NT2/D1 (cell line): ENCODE data around the gene PCDHGB2.
"Not testable (repeated sequence)": the region's sequence is repeated elsewhere in the genome, so short reads cannot be mapped to it uniquely, and the experiment has no call there.

ENCODE experiments used
- DNase-seq: peaks from one replicate; pipeline ENCODE4 v3.0.0-alpha.2; 2011; ENCODE audit warnings: low read depth, low spot score
- H3K27me3 ChIP-seq: 2 replicates; pipeline ENCODE4 v1.6.0; 2011; ENCODE audit warnings: mild to moderate bottlenecking; ENCODE audit not compliant: insufficient read length, insufficient read depth
- H3K36me3 ChIP-seq: 2 replicates; pipeline ENCODE4 v1.6.1; 2011; ENCODE audit warnings: mild to moderate bottlenecking, low read length, mixed read lengths; ENCODE audit not compliant: insufficient read depth, insufficient read length
- H3K4me1 ChIP-seq: 2 replicates; pipeline ENCODE4 v1.5.1; 2011; ENCODE audit not compliant: insufficient read depth, insufficient read length
- H3K4me3 ChIP-seq: 2 replicates; pipeline ENCODE4 v1.5.1; 2011; ENCODE audit warnings: low read depth; ENCODE audit not compliant: insufficient read length
- H3K9ac ChIP-seq: 2 replicates; pipeline ENCODE4 v1.6.0; 2011; ENCODE audit warnings: low read depth; ENCODE audit not compliant: insufficient read length
- H3K9me3 ChIP-seq: 2 replicates; pipeline ENCODE4 v1.5.1; 2011; ENCODE audit warnings: mild to moderate bottlenecking, low read length; ENCODE audit not compliant: insufficient read depth
- SUZ12 ChIP-seq: IDR thresholded peaks from 2 replicates; pipeline ENCODE4 v1.6.1; 2011; ENCODE audit not compliant: insufficient read length, insufficient read depth; ENCODE audit errors: extremely low read depth
- YY1 ChIP-seq: IDR thresholded peaks from 2 replicates; pipeline ENCODE4 v1.6.1; 2011; ENCODE audit not compliant: insufficient read length, insufficient read depth
- ZNF274 ChIP-seq: IDR thresholded peaks from 2 replicates; pipeline ENCODE4 v1.6.1; 2011; ENCODE audit warnings: mild to moderate bottlenecking, low read depth, low read length

Gene PCDHGB2

GRCh38 chr5:141383345-141383744, 23.6 kb downstream of the PCDHGB2 start:
- H3K27me3 ChIP-seq = no peaks in the 10 kb centered on the region
- H3K4me3 ChIP-seq = no peak overlapping the region
- no peak overlapping the region for H3K9ac ChIP-seq
- no peak for TF ChIP-seq ZNF274
- TF ChIP-seq SUZ12 = no peak
- no peak for TF ChIP-seq YY1
- no peaks in the 10 kb centered on the region for H3K36me3 ChIP-seq
- no peak for DNase-seq
- H3K9me3 ChIP-seq = no peaks in the 10 kb centered on the region; the same call in 1 of the 2 replicates
- H3K4me1 ChIP-seq = no peaks in the 10 kb centered on the region

- Histone ChIP-seq H3K36me3 (no peaks in the 10 kb centered on the region), H3K9ac (no peak overlapping the region), H3K4me1 (no peaks in the 10 kb centered on the region), H3K27me3 (no peaks in the 10 kb centered on the region), H3K4me3 (no peak overlapping the region), H3K9me3 (no peaks in the 10 kb centered on the region; the same call in 1 of the 2 replicates)
- DNase-seq = no peak
- no peak for TF ChIP-seq YY1
- no peak for TF ChIP-seq ZNF274
- TF ChIP-seq SUZ12 = no peak
Measured at GRCh38 chr5:141384471-141385267, 24.9 kb downstream of the PCDHGB2 start.

- not testable (repeated sequence) for DNase-seq, H3K36me3 ChIP-seq, H3K9me3 ChIP-seq, H3K4me1 ChIP-seq, H3K9ac ChIP-seq, H3K4me3 ChIP-seq, H3K27me3 ChIP-seq
Measured at GRCh38 chr5:141387557-141388311, 27.9 kb downstream of the PCDHGB2 start, which contains the start of gene PCDHGB4. PCDHGB4 (plus strand) TSS chr5:141387698; CDS start chr5:141387885, 187 bp downstream.

GRCh38 chr5:141388661-141389060, 28.9 kb downstream of the PCDHGB2 start:
- TF ChIP-seq YY1 (no peak), SUZ12 (no peak), ZNF274 (no peak)
- H3K9me3 ChIP-seq = peaks cover 10% of the 10 kb centered on the region; the same call in 1 of the 2 replicates

GRCh38 chr5:141389153-141390042, 29.6 kb downstream of the PCDHGB2 start:
- H3K4me3 ChIP-seq = no peak overlapping the region

More at GRCh38 chr5:141388661-141389060, 28.9 kb downstream of the PCDHGB2 start:
- no peak for DNase-seq
- Histone ChIP-seq H3K36me3 (no peaks in the 10 kb centered on the region), H3K4me1 (no peaks in the 10 kb centered on the region), H3K4me3 (no peak overlapping the region), H3K9ac (no peak overlapping the region), H3K27me3 (no peaks in the 10 kb centered on the region)

GRCh38 chr5:141392429-141393198, 32.8 kb downstream of the PCDHGB2 start, which contains the start of gene PCDHGA8:
PCDHGA8 (plus strand) TSS chr5:141392633; CDS start chr5:141392814, 181 bp downstream.
- Histone ChIP-seq H3K27me3 (no peaks in the 10 kb centered on the region), H3K4me1 (no peaks in the 10 kb centered on the region), H3K9me3 (peaks cover 14% of the 10 kb centered on the region; the same call in 1 of the 2 replicates), H3K4me3 (no peak within 1 kb of the TSS), H3K9ac (no peak within 1 kb of the TSS), H3K36me3 (no peaks in the 10 kb centered on the region)
- TF ChIP-seq YY1 (no peak), SUZ12 (no peak), ZNF274 (no peak)
- DNase-seq = no peak

More at GRCh38 chr5:141389153-141390042, 29.6 kb downstream of the PCDHGB2 start:
- Histone ChIP-seq H3K9me3 (peaks cover 14% of the 10 kb centered on the region; the same call in 1 of the 2 replicates), H3K9ac (no peak overlapping the region), H3K36me3 (no peaks in the 10 kb centered on the region), H3K4me1 (no peaks in the 10 kb centered on the region), H3K27me3 (no peaks in the 10 kb centered on the region)
- no peak for DNase-seq
- no peak for TF ChIP-seq YY1
- TF ChIP-seq ZNF274 = no peak
- TF ChIP-seq SUZ12 = no peak
